H9 (cell line): ENCODE data around the gene C3orf22. TPM values are rescaled to one million over a fixed set of nuclear protein-coding genes. Genes with fewer than 3 reads are reported as not detected.

Experiments
- DNase-seq: peaks from one replicate; pipeline ENCODE4 v3.0.0-alpha.2; 2017
- H2AFZ ChIP-seq: one replicate; pipeline ENCODE4 v1.6.1; 2013; ENCODE audit warnings: mild to moderate bottlenecking, low read length, control low read depth, moderate library complexity
- H2AK5ac ChIP-seq: 2 replicates; pipeline ENCODE4 v1.6.1; 2013; ENCODE audit warnings: low read length, control low read depth, mixed read lengths; ENCODE audit not compliant: insufficient read length
- H2BK120ac ChIP-seq: one replicate; pipeline ENCODE4 v1.6.1; 2013; ENCODE audit warnings: low read depth, mild to moderate bottlenecking, low read length, control low read depth, inconsistent platforms; ENCODE audit not compliant: poor library complexity, severe bottlenecking
- H2BK12ac ChIP-seq: 2 replicates; pipeline ENCODE4 v1.6.1; 2013; ENCODE audit warnings: low read length, control low read depth, mixed read lengths, low read depth; ENCODE audit not compliant: insufficient read length
- H2BK15ac ChIP-seq: 2 replicates; pipeline ENCODE4 v1.6.1; 2013; ENCODE audit warnings: low read depth, low read length, control low read depth
- H2BK20ac ChIP-seq: one replicate; pipeline ENCODE4 v1.6.1; 2013; ENCODE audit warnings: low read depth, mild to moderate bottlenecking, low read length, control low read depth, inconsistent platforms; ENCODE audit not compliant: poor library complexity, severe bottlenecking
- H2BK5ac ChIP-seq: 2 replicates; pipeline ENCODE4 v1.6.1; 2013; ENCODE audit warnings: low read length, control low read depth, mixed read lengths; ENCODE audit not compliant: insufficient read length
- H3K14ac ChIP-seq: 2 replicates; pipeline ENCODE4 v1.6.1; 2013; ENCODE audit warnings: low read length, control low read depth; ENCODE audit not compliant: insufficient read depth
- H3K18ac ChIP-seq: 2 replicates; pipeline ENCODE4 v1.6.1; 2013; ENCODE audit warnings: low read depth, mild to moderate bottlenecking, mixed read lengths, low read length, control low read depth; ENCODE audit not compliant: insufficient read length
- H3K23ac ChIP-seq: 2 replicates; pipeline ENCODE4 v1.6.1; 2013; ENCODE audit warnings: low read length, control low read depth, mixed read lengths, low read depth; ENCODE audit not compliant: insufficient read length
- H3K23me2 ChIP-seq: 2 replicates; pipeline ENCODE4 v1.6.1; 2013; ENCODE audit warnings: low read depth, mild to moderate bottlenecking, mixed read lengths, low read length, control low read depth; ENCODE audit not compliant: insufficient read length, poor library complexity, severe bottlenecking
- H3K27ac ChIP-seq: 2 replicates; pipeline ENCODE4 v1.5.1; 2013; ENCODE audit warnings: low read length, control low read depth, mixed read lengths, low read depth; ENCODE audit not compliant: insufficient read length
- H3K27me3 ChIP-seq: 2 replicates; pipeline ENCODE4 v1.6.1; 2013; ENCODE audit warnings: low read length, control low read depth, inconsistent platforms; ENCODE audit not compliant: insufficient read depth
- H3K4ac ChIP-seq: 2 replicates; pipeline ENCODE4 v1.6.1; 2013; ENCODE audit warnings: low read depth, mild to moderate bottlenecking, control low read depth, inconsistent platforms, low read length, moderate library complexity
- H3K4me1 ChIP-seq: 2 replicates; pipeline ENCODE4 v1.6.1; 2013; ENCODE audit warnings: low read length, control low read depth, inconsistent platforms; ENCODE audit not compliant: insufficient read depth
- H3K4me2 ChIP-seq: 2 replicates; pipeline ENCODE4 v1.6.1; 2013; ENCODE audit warnings: low read length, control low read depth, mixed read lengths; ENCODE audit not compliant: insufficient read length, insufficient read depth
- H3K56ac ChIP-seq: 2 replicates; pipeline ENCODE4 v1.6.1; 2013; ENCODE audit warnings: low read depth, mild to moderate bottlenecking, mixed read lengths, low read length, control low read depth; ENCODE audit not compliant: insufficient read length
- H3K79me1 ChIP-seq: 2 replicates; pipeline ENCODE4 v1.6.1; 2013; ENCODE audit warnings: low read depth, mild to moderate bottlenecking, moderate library complexity, low read length, control low read depth, inconsistent platforms; ENCODE audit not compliant: insufficient read depth, poor library complexity, severe bottlenecking
- H3K79me2 ChIP-seq: 2 replicates; pipeline ENCODE4 v1.6.1; 2013; ENCODE audit warnings: low read length, control low read depth, inconsistent platforms; ENCODE audit not compliant: insufficient read depth
- H3K9ac ChIP-seq: 2 replicates; pipeline ENCODE4 v1.6.1; 2013; ENCODE audit warnings: low read length, control low read depth, mixed read lengths; ENCODE audit not compliant: insufficient read length; ENCODE audit errors: extremely low read depth
- H3K9me3 ChIP-seq: one replicate; pipeline ENCODE4 v1.6.1; 2013; ENCODE audit warnings: low read depth, low read length, inconsistent platforms; ENCODE audit not compliant: control insufficient read depth
- H3T11ph ChIP-seq: one replicate; pipeline ENCODE4 v1.6.1; 2013; ENCODE audit warnings: mild to moderate bottlenecking, low read length, control low read depth, inconsistent platforms
- H4K20me1 ChIP-seq: one replicate; pipeline ENCODE4 v1.6.1; 2013; ENCODE audit not compliant: control insufficient read depth, insufficient read length, insufficient read depth
- H4K5ac ChIP-seq: 2 replicates; pipeline ENCODE4 v1.6.1; 2013; ENCODE audit warnings: low read depth, mild to moderate bottlenecking, mixed read lengths, low read length, control low read depth; ENCODE audit not compliant: insufficient read length
- H4K8ac ChIP-seq: replicated peaks from 2 replicates; pipeline ENCODE4 v1.6.1; 2013; ENCODE audit warnings: low read length, control low read depth, mixed read lengths, low read depth; ENCODE audit not compliant: insufficient read length
- H4K91ac ChIP-seq: 2 replicates; pipeline ENCODE4 v1.6.1; 2013; ENCODE audit warnings: low read depth, mild to moderate bottlenecking, moderate library complexity, mixed read lengths, low read length, control low read depth; ENCODE audit not compliant: insufficient read length
- H3K27ac Mint-ChIP-seq, 3 experiments: 2 replicates in 2 of 3; 3 replicates in 1 of 3; pipeline ENCODE4 v1.8.0; 2020 to 2021; ENCODE audit warnings: mixed read lengths in 3 of 3, mild to moderate bottlenecking in 1 of 3, moderate library complexity in 1 of 3
- H3K27me3 Mint-ChIP-seq: 2 replicates; pipeline ENCODE4 v1.8.0; 2021; ENCODE audit warnings: low read depth, mild to moderate bottlenecking, moderate library complexity, mixed read lengths
- H3K36me3 Mint-ChIP-seq, 3 experiments: 2 replicates in 2 of 3; 3 replicates in 1 of 3; pipeline ENCODE4 v1.8.0; 2020 to 2021; ENCODE audit warnings: low read depth in 3 of 3, mixed read lengths in 3 of 3; ENCODE audit not compliant: insufficient read depth in 1 of 3
- H3K4me1 Mint-ChIP-seq, 2 experiments: 2 replicates each; pipeline ENCODE4 v1.8.0; 2020; ENCODE audit warnings: mixed read lengths in 2 of 2
- H3K4me3 Mint-ChIP-seq, 2 experiments: 2 replicates in 1 of 2; 3 replicates in 1 of 2; pipeline ENCODE4 v1.8.0; 2020 to 2021; ENCODE audit warnings: mild to moderate bottlenecking in 2 of 2, mixed read lengths in 2 of 2, moderate library complexity in 1 of 2
- H3K9me3 Mint-ChIP-seq, 2 experiments: 2 replicates in 1 of 2; 3 replicates in 1 of 2; pipeline ENCODE4 v1.8.0; 2020; ENCODE audit warnings: mild to moderate bottlenecking in 2 of 2, mixed read lengths in 2 of 2, moderate library complexity in 1 of 2
- WGBS: extraction: QIAGEN DNeasy Blood & Tissue Kit; methylation state at CpG from one replicate; pipeline ENCODE4 v1.1.7; 2013; ENCODE audit warnings: missing lambda C conversion rate, low lambda C conversion rate, mixed read lengths; ENCODE audit not compliant: insufficient read length; ENCODE audit errors: extremely low coverage; 5-methylcytosine and 5-hydroxymethylcytosine counted together
- total RNA-seq: library from RNA; stranded (reverse); gene quantifications from 2 replicates; pipeline ENCODE4 v1.2.1, GENCODE V29; 2021
- TF ChIP-seq, protein P1 (sequence below): fragments of 200-600 bp; sonication (generic); conservative IDR thresholded peaks from 3 replicates; pipeline ENCODE4 v1.8.0; 2021; ENCODE audit warnings: antibody characterized with exemption, mild to moderate bottlenecking

C3orf22 gene
- total RNA-seq, 1 experiment from 2014 or later, result not detected

DNA sequence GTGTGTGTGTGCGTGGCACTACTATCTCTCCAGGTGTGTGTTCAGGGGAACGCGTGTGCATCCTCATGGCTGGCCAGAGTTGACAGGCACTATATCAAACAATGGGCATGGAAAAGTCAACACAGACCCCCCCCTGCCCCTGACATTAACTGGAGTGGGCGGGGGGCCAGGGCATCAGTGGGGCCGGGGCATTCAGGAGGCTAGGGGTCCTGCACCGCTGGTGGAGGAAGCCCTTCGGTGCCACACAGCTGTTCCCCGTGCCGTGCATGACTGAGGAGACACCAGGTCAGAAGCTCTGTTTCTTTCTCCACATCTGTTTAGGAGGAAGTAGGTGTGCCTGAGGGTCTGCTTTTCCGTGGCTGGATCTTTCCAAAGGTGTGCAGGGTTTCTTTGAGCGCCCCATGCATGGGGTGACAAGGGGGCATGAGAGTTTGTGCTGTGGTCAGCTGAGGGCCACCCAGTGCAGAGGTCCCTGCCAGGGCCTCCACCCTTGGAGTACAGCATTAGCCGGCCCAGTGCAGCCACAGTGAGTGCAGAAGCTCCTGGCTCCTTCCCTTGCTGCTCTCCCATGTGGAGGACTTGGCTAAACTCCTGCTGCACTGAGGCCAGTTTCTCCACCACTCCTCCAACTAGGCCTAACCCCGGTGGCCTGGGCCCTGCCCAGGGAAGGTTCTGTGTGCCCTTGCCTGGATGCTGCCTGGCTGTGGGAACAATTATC is 7.5 kb downstream of the C3orf22 start:
- Histone ChIP-seq H2BK5ac (no peak overlapping the region), H3K79me2 (no peaks in the 10 kb centered on the region), H2BK120ac (no peak overlapping the region), H4K91ac (no peak overlapping the region), H2AK5ac (no peak overlapping the region), H3K56ac (no peak overlapping the region), H3K9me3 (no peaks in the 10 kb centered on the region), H2BK12ac (no peak overlapping the region), H3K23ac (no peak overlapping the region), H2BK15ac (no peak overlapping the region), H4K20me1 (no peaks in the 10 kb centered on the region), H2AFZ (no peak overlapping the region), H3K23me2 (no peaks in the 10 kb centered on the region), H3K79me1 (no peaks in the 10 kb centered on the region), H3T11ph (no peak overlapping the region), H3K4me2 (no peak overlapping the region), H2BK20ac (no peak overlapping the region), H3K4ac (no peak overlapping the region), H3K14ac (no peak overlapping the region), H4K5ac (no peak overlapping the region), H3K9ac (no peak overlapping the region), H3K27ac (no peak overlapping the region), H3K27me3 (no peaks in the 10 kb centered on the region), H3K4me1 (peaks cover 4% of the 10 kb centered on the region; the same call in 1 of the 2 replicates), H3K18ac (no peak overlapping the region), H4K8ac (no peak overlapping the region)
- H3K27ac Mint-ChIP-seq, result peak overlapping the region in 1 of 3 experiments; percentile 61; a peak in 1 of 7 replicates
- WGBS, result no CpG with 5 or more reads among the region's 13 CpGs
- no peaks in the 10 kb centered on the region for H3K36me3 Mint-ChIP-seq
- no peak overlapping the region; a peak in 1 of 5 replicates for H3K4me3 Mint-ChIP-seq
- peak; percentile 20 for DNase-seq
- TF ChIP-seq, protein P1, sequence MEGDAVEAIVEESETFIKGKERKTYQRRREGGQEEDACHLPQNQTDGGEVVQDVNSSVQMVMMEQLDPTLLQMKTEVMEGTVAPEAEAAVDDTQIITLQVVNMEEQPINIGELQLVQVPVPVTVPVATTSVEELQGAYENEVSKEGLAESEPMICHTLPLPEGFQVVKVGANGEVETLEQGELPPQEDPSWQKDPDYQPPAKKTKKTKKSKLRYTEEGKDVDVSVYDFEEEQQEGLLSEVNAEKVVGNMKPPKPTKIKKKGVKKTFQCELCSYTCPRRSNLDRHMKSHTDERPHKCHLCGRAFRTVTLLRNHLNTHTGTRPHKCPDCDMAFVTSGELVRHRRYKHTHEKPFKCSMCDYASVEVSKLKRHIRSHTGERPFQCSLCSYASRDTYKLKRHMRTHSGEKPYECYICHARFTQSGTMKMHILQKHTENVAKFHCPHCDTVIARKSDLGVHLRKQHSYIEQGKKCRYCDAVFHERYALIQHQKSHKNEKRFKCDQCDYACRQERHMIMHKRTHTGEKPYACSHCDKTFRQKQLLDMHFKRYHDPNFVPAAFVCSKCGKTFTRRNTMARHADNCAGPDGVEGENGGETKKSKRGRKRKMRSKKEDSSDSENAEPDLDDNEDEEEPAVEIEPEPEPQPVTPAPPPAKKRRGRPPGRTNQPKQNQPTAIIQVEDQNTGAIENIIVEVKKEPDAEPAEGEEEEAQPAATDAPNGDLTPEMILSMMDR, result no peak
- peaks cover 33 to 48% of the 10 kb centered on the region in 2 experiments for H3K4me1 Mint-ChIP-seq
- H3K27me3 Mint-ChIP-seq, result peaks cover 11% of the 10 kb centered on the region
- no peaks in the 10 kb centered on the region for H3K9me3 Mint-ChIP-seq
